GM19099 (cell line): ENCODE results near the gene IMP4.
A peak's percentile ranks its signal among the peaks of the same experiment; 100 is the strongest.

ENCODE experiments used
- POLR2A ChIP-seq: IDR thresholded peaks from 3 replicates; pipeline ENCODE4 v1.6.1; 2011; ENCODE audit warnings: low read depth; ENCODE audit not compliant: insufficient read length; ENCODE audit errors: extremely low read depth

The IMP4 gene

GRCh38 chr2:130378898-130379214 is 36.2 kb downstream of the IMP4 start:
- no peak for TF ChIP-seq POLR2A

- TF ChIP-seq POLR2A, result no peak
These were observed 37.6 kb downstream of the IMP4 start for GRCh38 chr2:130380096-130380934.

- TF ChIP-seq POLR2A, result no peak
These were observed 38.4 kb downstream of the IMP4 start for GRCh38 chr2:130381145-130381544.

GRCh38 chr2:130381619-130382018 is 38.9 kb downstream of the IMP4 start:
- TF ChIP-seq POLR2A, result no peak

- TF ChIP-seq POLR2A, result no peak
These were observed 39.7 kb downstream of the IMP4 start for GRCh38 chr2:130382313-130382917.

- no peak for TF ChIP-seq POLR2A
These were observed 43.0 kb downstream of the IMP4 start for GRCh38 chr2:130385709-130386108.

GRCh38 chr2:130387071-130387400 is 44.3 kb downstream of the IMP4 start:
- no peak for TF ChIP-seq POLR2A

GRCh38 chr2:130387804-130388203 is 45.1 kb downstream of the IMP4 start:
- TF ChIP-seq POLR2A, result no peak

- no peak for TF ChIP-seq POLR2A
These were observed 45.7 kb downstream of the IMP4 start for GRCh38 chr2:130388221-130388907.

GRCh38 chr2:130389358-130389757 is 46.7 kb downstream of the IMP4 start:
- TF ChIP-seq POLR2A, result no peak

GRCh38 chr2:130389783-130390182 is 47.1 kb downstream of the IMP4 start:
- no peak for TF ChIP-seq POLR2A

GRCh38 chr2:130390460-130391057 is 47.9 kb downstream of the IMP4 start:
- TF ChIP-seq POLR2A, result peak; percentile 35

- peak; percentile 3 for TF ChIP-seq POLR2A
These were observed 48.6 kb downstream of the IMP4 start for GRCh38 chr2:130391058-130391871.

- no peak for TF ChIP-seq POLR2A
These were observed 49.4 kb downstream of the IMP4 start for GRCh38 chr2:130391872-130392670.
